Motor neuron (in vitro differentiated cells): ENCODE results near the gene TSPAN18. TPM values are rescaled to one million over a fixed set of nuclear protein-coding genes. Genes with fewer than 3 reads are reported as not detected.

Experiments used
- ATAC-seq, 8 experiments: fragments of 200-7000 bp; cut with Tn5 transposase; replicated peaks in 6 of 8; 2 replicates each; pipeline ENCODE4 v1.8.0; 2021; ENCODE audit warnings: mild to moderate bottlenecking in 8 of 8, moderate library complexity in 8 of 8
- H3K27ac ChIP-seq, 2 donors: fragments of 250-450 bp; sonication (Bioruptor Pico); 2 replicates each; pipeline ENCODE4 v1.9.0; 2021; ENCODE audit warnings: antibody characterized with exemption in 2 of 2, mild to moderate bottlenecking in 2 of 2, moderate library complexity in 1 of 2
- H3K4me1 ChIP-seq, 2 donors: fragments of 250-450 bp; sonication (Bioruptor Pico); replicated peaks in 1 of 2; 2 replicates each; pipeline ENCODE4 v1.6.1; 2021; ENCODE audit warnings: antibody characterized with exemption in 2 of 2, mild to moderate bottlenecking in 2 of 2, moderate library complexity in 1 of 2
- H3K4me3 ChIP-seq, 5 donors: fragments of 250-450 bp; sonication (Bioruptor Pico); 2 replicates each; pipeline ENCODE4 v1.9.0; 2021; ENCODE audit warnings: antibody characterized with exemption in 5 of 5, mild to moderate bottlenecking in 5 of 5, moderate library complexity in 4 of 5
- WGBS, 10 experiments: fragments of 450-650 bp; shearing (Covaris generic); methylation state at CpG; one replicate each; pipeline ENCODE4 v1.0.0; 2022; 5-methylcytosine and 5-hydroxymethylcytosine counted together
- in situ Hi-C, 9 experiments: fragments of 400-800 bp; cut with MboI; loops; one replicate each; pipeline ENCODE4 v1.15.0; 2021; ENCODE audit warnings: low sequenced_read_pairs in 9 of 9, low pct_unique_long_range_greater_than_20kb in 2 of 9; ENCODE audit not compliant: unreplicated experiment in 9 of 9
- total RNA-seq, 8 experiments: library from RNA; unstranded; fragments of 300-600 nt; gene quantifications; 2 replicates each; pipeline versions ENCODE4 v1.2.3 to v1.2.4, GENCODE V29; 2022

Gene TSPAN18
- total RNA-seq, 8 experiments from 2014 or later: 17.4 to 128 (median 30.2) TPM

- WGBS, 10 experiments: 97 to 100% (median 100%) methylated on average over 1 to 4 of the region's 4 CpGs; no CpG with 5 or more reads in 7 of the 10 experiments
These were observed 91.3 kb downstream of the TSPAN18 start for GRCh38 chr11:44818110-44818509.

GRCh38 chr11:44819346-44819745 is 92.6 kb downstream of the TSPAN18 start:
- 38 to 100% (median 75%) methylated on average over 3 to 6 of the region's 8 CpGs for WGBS, 10 experiments
- ATAC-seq: no peak
- Histone ChIP-seq H3K4me1 (peaks cover 21 to 32% of the 10 kb centered on the region in 2 donors), H3K4me3 (no peak overlapping the region), H3K27ac (no peak overlapping the region)
- in situ Hi-C loops: no loop called here

More at GRCh38 chr11:44818110-44818509, 91.3 kb downstream of the TSPAN18 start:
- Histone ChIP-seq H3K27ac (no peak overlapping the region), H3K4me1 (peaks cover 21 to 30% of the 10 kb centered on the region in 2 donors), H3K4me3 (no peak overlapping the region)
- no peak for ATAC-seq
- in situ Hi-C loops: no loop called here

GRCh38 chr11:44822369-44822768 is 95.6 kb downstream of the TSPAN18 start:
- peaks cover 30 to 39% of the 10 kb centered on the region in 2 donors for H3K4me1 ChIP-seq
- no peak overlapping the region for H3K27ac ChIP-seq
- in situ Hi-C loops: no loop called here
- ATAC-seq: no peak
- WGBS, 10 experiments: 0 to 86% (median 80%) methylated on average over 1 of the region's 2 CpGs; no CpG with 5 or more reads in 5 of the 10 experiments
- H3K4me3 ChIP-seq: no peak overlapping the region

GRCh38 chr11:44823006-44823405 is 96.2 kb downstream of the TSPAN18 start:
- peak in 7 of 8 experiments; percentile 34 to 81 (median 74) for ATAC-seq
- peaks cover 31 to 39% of the 10 kb centered on the region in 2 donors for H3K4me1 ChIP-seq
- in situ Hi-C loops: no loop called here
- WGBS, 10 experiments: 33 to 80% (median 64%) methylated on average over 2 to 9 of the region's 9 CpGs; no CpG with 5 or more reads in 4 of the 10 experiments
- H3K27ac ChIP-seq: no peak overlapping the region
- H3K4me3 ChIP-seq: no peak overlapping the region

- WGBS, 10 experiments: 2 to 100% (median 20%) methylated on average over 1 to 7 of the region's 9 CpGs; no CpG with 5 or more reads in 3 of the 10 experiments
- in situ Hi-C loops: no loop called here
- Histone ChIP-seq H3K4me3 (no peak overlapping the region), H3K27ac (peak overlapping the region; percentile 31 to 44), H3K4me1 (peaks cover 37 to 47% of the 10 kb centered on the region in 2 donors)
- peak in 4 of 8 experiments; percentile 23 to 54 (median 23) for ATAC-seq
These were observed 97.1 kb downstream of the TSPAN18 start for GRCh38 chr11:44823868-44824267.

- WGBS, 10 experiments: 15 to 22% methylated on average over 4 of the region's 5 CpGs; no CpG with 5 or more reads in 8 of the 10 experiments
- H3K4me3 ChIP-seq: no peak overlapping the region
- peak overlapping the region; percentile 31 to 56 for H3K27ac ChIP-seq
These were observed 97.5 kb downstream of the TSPAN18 start for GRCh38 chr11:44824300-44824704.

GRCh38 chr11:44825058-44825785 is 98.5 kb downstream of the TSPAN18 start:
- H3K27ac ChIP-seq: peak overlapping the region in 1 of 2 donors; percentile 31
- 54 to 100% (median 73%) methylated on average over 1 to 5 of the region's 14 CpGs; no CpG with 5 or more reads in 3 of the 10 experiments for WGBS, 10 experiments
- peaks cover 37 to 47% of the 10 kb centered on the region in 2 donors for H3K4me1 ChIP-seq
- H3K4me3 ChIP-seq: no peak overlapping the region
- in situ Hi-C loops: no loop called here
- ATAC-seq: no peak

More at GRCh38 chr11:44824300-44824704, 97.5 kb downstream of the TSPAN18 start:
- ATAC-seq: peak in 5 of 8 experiments; percentile 32 to 51 (median 42)
- H3K4me1 ChIP-seq: peaks cover 37 to 47% of the 10 kb centered on the region in 2 donors
- in situ Hi-C loops: no loop called here

- Histone ChIP-seq H3K4me1 (peaks cover 37 to 47% of the 10 kb centered on the region in 2 donors), H3K4me3 (no peak overlapping the region), H3K27ac (no peak overlapping the region)
- in situ Hi-C loops: no loop called here
- 73 to 80% methylated on average over 1 to 7 of the region's 7 CpGs; no CpG with 5 or more reads in 8 of the 10 experiments for WGBS, 10 experiments
- peak in 3 of 8 experiments; percentile 22 to 42 (median 35) for ATAC-seq
These were observed 100.3 kb downstream of the TSPAN18 start for GRCh38 chr11:44826922-44827643.

GRCh38 chr11:44828296-44828695 is 101.5 kb downstream of the TSPAN18 start:
- Histone ChIP-seq H3K27ac (no peak overlapping the region), H3K4me1 (peaks cover 35 to 44% of the 10 kb centered on the region in 2 donors), H3K4me3 (no peak overlapping the region)
- WGBS, 10 experiments: 59 to 100% (median 90%) methylated on average over 1 to 5 of the region's 5 CpGs; no CpG with 5 or more reads in 2 of the 10 experiments
- in situ Hi-C loops: no loop called here
- ATAC-seq: no peak

- ATAC-seq: no peak
- Histone ChIP-seq H3K27ac (no peak overlapping the region), H3K4me3 (no peak overlapping the region), H3K4me1 (peaks cover 35 to 44% of the 10 kb centered on the region in 2 donors)
- 80 to 100% (median 100%) methylated on average over 1 to 2 of the region's 2 CpGs; no CpG with 5 or more reads in 5 of the 10 experiments for WGBS, 10 experiments
- in situ Hi-C loops: no loop called here
These were observed 103.1 kb downstream of the TSPAN18 start for GRCh38 chr11:44829838-44830237.

GRCh38 chr11:44831605-44832394 is 105.0 kb downstream of the TSPAN18 start:
- in situ Hi-C loops: no loop called here
- 38 to 100% (median 90%) methylated on average over 1 to 8 of the region's 10 CpGs; no CpG with 5 or more reads in 2 of the 10 experiments for WGBS, 10 experiments
- H3K27ac ChIP-seq: no peak overlapping the region
- H3K4me1 ChIP-seq: peaks cover 41 to 45% of the 10 kb centered on the region in 2 donors
- peak in 3 of 8 experiments; percentile 40 to 59 (median 52) for ATAC-seq
- no peak overlapping the region for H3K4me3 ChIP-seq

GRCh38 chr11:44832452-44832851 is 105.7 kb downstream of the TSPAN18 start:
- H3K4me3 ChIP-seq: no peak overlapping the region
- 69 to 100% (median 82%) methylated on average over 1 to 10 of the region's 10 CpGs; no CpG with 5 or more reads in 2 of the 10 experiments for WGBS, 10 experiments
- no peak overlapping the region for H3K27ac ChIP-seq
- ATAC-seq: no peak
- in situ Hi-C loops: no loop called here
- H3K4me1 ChIP-seq: peaks cover 34 to 40% of the 10 kb centered on the region in 2 donors
